Hematopoietic multipotent progenitor cell (in vitro differentiated cells): ENCODE measurements around the gene HECTD2. TPM values are rescaled to one million over a fixed set of nuclear protein-coding genes. Genes with fewer than 3 reads are reported as not detected.
"Not testable (repeated sequence)": the region's sequence is repeated elsewhere in the genome, so short reads cannot be mapped to it uniquely, and the experiment has no call there.

Source experiments
- DNase-seq, 3 donors: peaks; one replicate each; pipeline ENCODE4 v3.0.0-alpha.2; 2011 to 2015; ENCODE audit warnings: low read depth in 2 of 3, low spot score in 2 of 3
- total RNA-seq: library from RNA; depleted of rRNA; stranded (reverse); fragments of >200 nt; gene quantifications from one replicate; pipeline ENCODE4 v1.2.3, GENCODE V29; 2012

HECTD2 gene
- total RNA-seq, 1 donor = 1.1 TPM

DNA sequence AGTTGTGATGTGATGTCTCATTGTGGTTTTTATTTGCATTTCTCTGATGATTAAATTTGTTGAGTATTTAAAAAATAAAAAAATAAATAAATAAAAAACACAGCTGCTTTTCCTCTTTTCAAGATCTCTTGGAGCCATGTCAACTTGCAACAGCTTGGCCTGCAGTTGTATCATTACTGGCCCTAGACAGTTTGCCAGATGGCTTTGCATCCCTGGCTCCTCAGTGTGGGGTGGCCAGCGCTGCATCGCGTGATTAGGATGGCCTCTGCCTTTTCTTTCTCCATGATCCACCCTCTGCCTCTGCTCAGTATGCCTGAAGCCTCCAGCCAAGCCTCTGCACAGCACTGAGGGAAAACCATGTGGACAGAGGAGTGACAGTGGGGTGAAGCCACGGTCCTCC lies 126.0 kb downstream of the HECTD2 start:
- no peak for DNase-seq

DNA sequence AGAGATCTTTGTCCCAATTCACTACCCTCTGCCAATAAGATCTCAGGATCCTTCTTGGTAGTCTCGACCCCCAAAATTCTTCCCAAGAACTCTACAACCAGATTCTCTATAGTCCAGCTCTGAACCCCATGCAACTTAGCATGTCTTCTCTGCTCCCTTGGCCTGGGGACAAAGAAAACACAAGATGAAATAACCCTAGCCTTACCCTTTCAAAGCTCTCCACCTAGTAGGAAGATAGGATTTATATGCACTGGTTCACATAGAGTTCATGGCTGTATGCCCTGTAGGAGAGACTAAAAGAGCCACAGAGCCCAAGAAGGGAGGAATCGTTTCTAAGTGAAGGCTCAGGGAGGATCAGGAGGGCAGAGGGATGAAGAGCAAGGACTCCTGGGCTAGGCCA lies 126.6 kb downstream of the HECTD2 start:
- no peak for DNase-seq

DNA sequence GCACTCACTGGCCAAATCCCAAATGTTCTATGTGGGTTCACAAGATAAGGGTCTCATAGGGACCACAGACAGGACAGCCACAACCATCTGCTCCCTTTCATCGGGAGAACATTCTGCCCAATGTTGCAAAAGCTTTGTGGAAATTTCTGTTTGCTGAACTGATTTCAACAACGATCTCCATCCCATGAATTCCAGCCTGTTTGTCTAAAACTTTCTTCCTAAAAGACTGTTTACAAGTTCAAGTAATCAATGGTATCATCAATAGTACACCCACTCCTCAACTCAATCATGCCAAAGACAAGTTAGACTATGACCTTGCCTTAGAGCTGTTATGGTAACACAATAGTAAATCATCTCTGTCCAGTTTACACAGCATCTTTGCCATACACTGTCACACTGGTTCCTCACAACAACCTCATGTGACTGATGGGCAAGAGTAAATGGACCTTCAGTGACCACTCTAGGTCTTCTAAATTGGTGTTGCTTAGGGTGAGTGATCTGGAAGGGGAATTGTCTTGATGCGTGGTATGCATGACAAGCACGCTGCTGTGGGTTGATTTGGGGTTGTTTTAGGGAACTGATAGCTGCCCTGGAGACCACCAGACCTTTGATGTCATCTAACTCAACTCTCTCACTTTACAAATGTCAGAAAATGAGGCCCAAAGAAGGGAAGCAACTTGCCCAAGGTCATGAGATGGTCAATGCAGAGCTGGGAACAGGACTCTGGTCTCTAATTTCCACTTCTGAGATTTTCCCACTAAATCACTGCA lies 127.7 kb downstream of the HECTD2 start:
- DNase-seq = no peak

DNA sequence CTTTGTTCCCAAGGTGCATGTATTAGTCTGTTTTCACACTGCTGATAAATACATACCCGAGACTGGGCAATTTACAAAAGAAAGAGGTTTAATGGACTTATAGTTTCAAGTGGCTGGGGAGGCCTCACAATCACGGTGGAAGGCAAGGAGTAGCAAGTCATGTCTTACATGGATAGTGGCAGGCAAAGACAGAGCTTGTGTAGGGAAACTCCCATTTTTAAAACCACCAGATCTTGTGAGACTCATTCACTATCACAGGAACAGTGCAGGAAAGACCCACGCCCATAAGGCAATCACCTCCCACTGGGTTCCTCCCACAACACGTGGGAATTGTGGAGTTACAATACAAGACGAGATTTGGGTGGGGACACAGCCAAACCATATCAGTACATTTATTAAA lies 129.8 kb downstream of the HECTD2 start:
- no peak for DNase-seq

DNA sequence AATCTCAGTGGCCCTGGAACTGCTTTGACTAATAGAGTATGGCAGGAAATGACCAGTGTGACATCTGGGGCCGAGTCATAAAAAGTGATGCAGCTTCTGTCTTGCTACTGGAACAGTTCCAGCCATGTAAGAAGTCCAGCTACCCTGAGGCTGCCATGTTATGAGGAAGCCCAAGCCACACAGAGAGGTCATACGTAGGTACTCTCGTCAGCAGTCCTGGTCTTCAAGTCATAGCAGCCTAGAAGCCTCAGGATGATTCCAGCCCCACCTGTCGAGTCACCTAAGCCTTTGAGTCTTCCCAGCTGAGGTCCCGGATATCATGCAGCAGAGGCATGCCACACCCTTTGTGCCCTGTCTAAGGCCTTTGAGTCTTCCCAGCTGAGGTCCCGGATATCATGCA lies 130.6 kb downstream of the HECTD2 start:
- no peak for DNase-seq

DNA sequence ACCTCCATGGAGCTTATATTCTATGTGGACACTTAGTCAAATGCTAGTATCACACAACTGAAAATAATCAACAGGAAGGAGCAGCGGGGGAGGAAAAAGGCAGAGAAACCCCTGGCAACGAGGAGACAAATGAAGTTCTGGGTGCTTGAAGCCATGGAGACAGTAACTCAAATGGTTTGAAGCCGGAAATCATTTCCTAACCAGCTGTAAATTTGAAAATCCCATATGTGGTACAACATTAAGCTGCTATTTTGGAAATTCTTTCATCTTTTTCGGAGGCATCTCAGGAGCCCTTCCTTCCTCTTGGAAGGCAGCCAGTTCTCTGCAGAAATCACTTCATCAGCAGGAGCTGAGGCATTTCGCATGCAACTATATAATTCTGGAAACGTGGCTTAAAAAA lies 131.3 kb downstream of the HECTD2 start:
- DNase-seq = no peak

DNA sequence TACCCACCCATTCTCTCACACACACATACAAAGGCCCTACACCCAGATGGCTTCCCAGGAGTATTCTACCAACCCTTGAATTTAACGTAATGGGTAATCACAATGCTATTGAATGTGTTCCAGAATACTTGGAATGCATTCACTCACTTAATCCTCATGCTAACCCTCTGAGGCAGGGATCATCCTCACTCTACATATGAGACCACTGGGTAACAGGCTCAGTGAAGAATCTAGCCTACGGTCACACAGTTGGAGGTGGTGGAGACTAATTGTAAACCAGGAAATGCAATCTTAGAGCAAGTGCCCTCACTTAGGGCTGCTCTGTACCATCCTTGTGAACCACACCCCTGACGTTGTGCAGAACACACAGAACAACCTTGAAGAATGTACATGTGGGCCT lies 135.2 kb downstream of the HECTD2 start:
- no peak for DNase-seq

DNA sequence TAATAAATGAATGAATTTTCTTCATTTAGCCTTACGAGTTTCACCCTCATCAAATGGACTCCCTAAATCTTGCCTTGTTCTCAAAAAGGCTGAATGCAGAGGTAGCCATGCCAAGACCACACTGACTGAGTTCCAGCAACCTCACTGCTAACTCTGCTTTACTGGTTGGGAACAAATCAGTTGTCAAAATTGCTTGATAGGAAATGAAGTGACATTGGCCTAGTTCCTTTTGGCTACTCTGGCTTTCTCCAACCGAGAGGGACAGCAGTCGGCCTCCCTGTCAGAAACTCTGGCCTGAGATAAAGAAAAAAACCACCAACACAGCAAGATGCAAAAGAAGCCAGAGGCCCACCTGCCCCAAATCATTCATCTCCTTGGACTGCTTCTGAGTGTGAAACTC lies 135.7 kb downstream of the HECTD2 start:
- no peak for DNase-seq

DNA sequence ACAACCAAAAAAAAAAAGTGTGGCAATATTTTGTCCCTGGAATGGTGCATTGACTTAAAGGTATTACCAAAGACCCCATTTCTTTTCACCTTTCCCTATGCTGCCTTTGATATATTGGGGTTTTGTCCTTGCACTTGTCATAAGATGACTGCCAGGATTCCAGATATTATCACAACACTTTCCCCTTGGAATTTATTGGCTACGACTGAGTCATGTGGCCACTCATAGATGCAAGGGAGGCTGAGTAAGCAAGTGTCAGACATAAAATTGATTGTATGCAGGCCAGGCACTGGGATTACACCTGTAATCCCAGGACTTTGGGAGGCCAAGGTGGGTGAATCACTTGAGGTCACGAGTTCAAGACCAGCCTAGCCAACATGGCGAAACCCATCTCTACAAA lies 139.1 kb downstream of the HECTD2 start:
- no peak for DNase-seq

DNA sequence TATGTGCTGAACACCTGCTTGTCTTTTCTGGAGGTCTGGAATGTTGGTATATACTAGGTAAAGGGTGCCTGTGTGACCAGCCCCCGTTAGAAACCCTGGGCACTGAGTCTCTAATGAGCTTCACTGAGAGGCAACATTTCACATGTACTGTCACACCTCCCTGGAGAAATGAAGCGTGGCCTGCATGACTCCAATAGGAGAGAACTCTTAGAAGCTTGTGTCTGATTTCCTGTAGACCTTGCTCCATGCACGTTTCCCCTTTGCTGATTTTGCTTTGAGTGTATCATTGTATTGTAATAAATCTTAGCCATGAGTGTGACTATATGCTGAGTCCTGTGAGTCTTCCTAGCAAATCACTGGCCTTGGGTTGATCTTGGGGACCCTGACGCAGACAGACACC lies 139.9 kb downstream of the HECTD2 start:
- no peak for DNase-seq

DNA sequence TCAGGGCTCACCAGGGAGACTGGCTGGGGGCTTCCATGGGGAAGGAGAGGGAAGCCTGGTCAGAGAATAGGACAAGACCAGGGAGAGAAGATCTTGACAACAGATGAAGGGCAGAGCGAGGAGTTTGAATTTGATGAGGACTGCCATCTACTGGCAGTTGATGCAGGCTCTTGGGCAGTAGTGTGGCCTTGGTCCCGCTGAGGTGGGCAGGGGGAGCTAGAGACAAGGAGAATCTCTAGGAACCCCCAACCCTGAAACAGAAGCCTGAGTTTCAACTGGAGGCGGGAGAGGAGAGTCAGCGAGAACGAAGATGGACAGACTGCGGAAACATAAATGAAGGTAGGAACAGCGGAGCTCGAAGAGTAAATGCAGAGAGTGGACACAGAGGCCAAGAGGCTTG lies 141.7 kb downstream of the HECTD2 start:
- peak in 2 of 3 donors; percentile 21 to 25 for DNase-seq

DNA sequence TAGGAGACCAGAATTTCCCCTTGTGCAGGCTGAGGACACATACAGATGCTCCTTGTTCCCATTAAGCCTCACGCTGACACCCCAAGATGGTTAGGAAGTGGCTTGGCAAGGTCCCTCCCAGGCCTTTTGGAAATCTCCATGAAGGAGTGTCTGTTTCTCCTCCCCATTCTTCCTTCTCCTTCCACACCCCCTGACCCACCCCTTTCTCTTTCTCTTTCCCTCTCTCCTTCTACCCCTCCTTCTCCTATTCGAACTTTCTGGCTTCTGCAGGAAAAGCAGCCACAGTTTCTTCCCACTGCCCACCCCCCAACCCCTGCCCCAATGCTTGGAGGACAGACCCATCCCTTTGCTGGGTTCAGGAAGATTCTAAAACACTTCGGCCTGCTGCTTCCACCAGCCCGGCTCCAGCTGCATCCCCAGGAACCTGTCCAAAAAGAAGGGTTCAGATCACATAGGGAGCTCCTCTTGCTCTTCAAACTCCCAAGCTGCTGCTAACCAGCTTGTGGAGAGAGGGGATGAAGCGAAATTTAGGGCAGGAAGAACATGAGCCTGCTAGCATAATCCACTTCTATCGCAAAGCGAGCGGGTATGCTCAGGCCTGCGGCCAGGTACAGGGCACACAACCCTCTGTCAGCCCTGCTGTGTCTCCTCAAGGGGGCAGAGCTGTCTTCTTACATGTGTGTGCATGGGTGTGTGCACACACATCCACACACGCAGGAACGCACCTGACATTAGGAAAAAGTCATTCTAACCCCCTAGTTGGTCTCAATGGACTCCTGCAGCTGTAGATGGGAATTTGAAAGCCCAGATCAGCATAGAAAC lies 142.3 kb downstream of the HECTD2 start:
- DNase-seq = no peak

DNA sequence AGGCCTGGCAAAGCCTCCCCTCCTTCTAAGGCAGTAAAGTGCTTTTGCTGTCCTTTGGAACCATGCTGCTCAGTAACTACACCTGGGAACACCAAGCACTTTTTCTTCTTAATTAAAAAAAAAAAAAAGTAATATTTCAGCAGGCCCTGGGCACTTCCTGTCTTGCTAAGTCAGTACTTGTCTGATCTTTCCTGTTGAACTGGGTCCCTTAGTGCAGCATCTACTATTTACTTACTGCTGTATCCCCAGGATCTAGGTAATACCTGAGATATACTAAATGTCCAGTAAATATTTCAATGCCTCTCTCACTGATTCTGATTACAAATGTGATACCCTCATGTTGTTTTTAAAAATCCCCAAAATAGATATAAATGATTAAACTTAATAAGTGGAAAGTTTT lies 145.3 kb downstream of the HECTD2 start:
- no peak for DNase-seq

DNA sequence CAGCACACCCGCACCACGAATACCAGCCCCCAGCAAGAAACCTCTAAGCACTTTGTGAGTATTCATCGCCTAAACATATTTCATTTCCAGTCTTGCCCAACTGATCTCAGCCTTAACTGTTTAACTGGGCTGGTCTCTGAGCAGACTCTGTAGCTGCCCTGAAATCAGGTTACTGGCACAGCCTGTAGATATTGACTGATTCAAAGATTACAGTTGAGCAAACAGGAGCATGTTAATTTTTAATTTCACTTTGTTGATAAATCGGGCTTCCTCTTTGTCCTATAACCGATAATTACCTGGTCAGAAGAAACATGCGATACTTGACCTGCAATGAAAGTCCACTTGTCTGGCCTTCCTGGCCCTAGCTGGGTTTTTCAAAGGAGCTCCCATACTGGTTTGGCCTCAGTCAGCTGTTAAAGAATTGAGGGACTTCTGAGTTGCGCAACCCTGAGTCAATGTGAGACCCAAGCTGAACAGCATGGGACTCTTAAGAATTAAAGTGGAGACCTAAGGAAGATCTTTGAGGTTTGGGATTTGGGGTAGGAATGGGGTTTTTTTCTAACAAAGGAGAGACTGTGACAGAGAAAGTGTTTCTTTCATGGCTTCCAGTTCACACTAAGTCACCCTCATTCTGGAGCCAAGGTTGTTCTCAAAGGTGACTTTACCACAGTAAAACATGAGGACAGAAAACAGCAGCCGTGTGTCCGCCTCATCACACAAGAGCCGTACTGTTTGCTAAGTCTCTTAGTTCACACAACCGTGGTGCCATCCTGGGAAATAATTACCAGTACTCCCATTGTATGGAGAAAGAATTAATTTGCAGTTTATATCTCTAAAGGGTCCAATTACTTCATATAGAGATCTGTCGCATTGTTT lies 146.8 kb downstream of the HECTD2 start:
- DNase-seq = no peak

DNA sequence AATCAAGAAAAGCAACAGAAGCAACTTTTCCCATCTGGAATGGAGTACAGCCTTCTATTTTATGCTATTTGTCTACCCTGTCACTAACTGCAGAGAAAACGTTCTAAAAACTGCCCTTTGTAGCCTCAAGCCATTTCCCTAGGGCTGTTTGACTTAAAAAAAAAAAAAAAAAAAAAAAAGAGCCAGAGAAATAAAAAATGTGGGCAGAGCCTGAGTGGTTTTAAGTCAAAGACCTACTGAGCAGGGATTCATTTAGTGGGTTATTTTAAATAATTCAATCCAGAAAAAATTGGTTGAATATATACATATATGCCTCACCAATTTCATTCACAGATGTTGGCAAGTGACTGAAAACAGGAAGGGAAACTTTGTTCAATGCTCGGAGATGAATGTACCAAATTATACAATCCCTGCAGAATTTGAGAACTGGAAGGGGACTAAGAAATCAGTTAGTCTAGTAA lies 147.5 kb downstream of the HECTD2 start:
- no peak for DNase-seq

DNA sequence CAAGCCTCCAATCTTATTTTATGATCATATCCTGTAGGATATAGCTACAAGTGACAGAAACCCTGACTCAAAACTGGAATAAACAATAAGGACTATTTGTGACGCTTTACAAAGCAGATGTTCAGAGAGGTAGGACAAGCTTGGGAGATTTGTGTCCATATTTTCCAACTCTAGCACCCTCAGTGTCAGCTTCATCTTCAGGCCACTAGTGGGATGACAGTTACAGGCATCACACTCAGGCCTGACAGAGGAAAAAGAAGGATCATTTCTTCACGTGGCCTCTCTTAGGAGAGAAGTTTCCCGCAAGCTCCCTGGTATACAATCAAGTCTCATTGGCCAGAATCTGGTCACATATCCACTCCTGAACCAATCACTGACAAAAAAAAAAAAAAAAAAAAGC lies 148.3 kb downstream of the HECTD2 start:
- DNase-seq = no peak

DNA sequence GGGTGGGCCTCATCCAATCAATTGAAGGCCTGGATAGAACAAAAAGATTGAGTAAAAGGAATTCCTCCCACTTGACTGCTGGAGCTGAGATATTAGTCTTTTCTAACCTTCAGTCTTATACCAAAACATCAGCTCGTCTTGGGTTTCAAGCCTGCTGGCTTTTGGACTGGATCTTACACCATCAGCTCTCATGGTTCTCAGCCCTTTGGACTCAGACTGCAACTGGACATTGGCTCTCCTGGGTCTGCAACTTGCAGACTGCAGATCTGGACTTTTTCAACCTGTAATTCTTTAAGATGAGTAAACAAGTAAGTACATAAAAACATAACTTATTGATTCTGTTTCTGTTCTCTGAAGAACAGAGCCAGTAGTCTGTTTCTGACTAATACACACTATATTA lies 149.0 kb downstream of the HECTD2 start:
- no peak for DNase-seq

DNA sequence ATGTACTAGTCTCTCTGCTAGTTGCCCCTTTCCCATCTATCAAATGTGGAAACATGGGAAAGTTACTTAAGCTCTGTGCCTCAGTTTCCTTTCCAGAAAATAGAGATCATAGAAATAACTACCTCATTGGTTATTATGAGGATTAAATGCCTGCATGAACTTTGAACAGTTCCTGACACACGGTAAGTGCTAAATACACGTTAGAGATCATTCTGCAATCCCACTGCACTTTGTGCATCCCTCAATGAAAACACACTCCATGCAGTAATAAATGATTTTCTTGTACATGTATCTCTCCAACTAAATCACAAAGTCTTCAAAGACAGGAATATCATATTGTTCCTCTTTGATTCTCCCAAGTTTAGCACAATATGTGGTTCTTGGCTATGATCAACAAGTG lies 149.6 kb downstream of the HECTD2 start:
- DNase-seq = no peak

DNA sequence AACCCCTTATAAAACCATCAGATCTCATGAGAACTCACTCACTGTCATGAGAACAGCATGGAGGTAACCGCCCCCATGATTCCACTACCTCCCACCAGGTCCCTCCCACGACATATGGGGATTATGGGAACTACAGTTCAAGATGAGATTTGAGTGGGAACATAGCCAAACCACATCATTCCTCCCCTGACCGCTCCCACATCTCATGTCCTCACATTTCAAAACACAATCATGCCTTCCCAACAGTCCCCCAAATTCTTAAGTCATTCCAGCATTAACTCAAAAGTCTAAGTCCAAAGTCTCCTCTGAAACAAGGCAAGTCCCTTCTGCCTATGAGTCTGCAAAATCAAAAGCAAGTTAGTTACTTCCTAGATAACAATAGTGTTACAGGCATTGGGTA lies 150.7 kb downstream of the HECTD2 start:
- DNase-seq = not testable (repeated sequence)

DNA sequence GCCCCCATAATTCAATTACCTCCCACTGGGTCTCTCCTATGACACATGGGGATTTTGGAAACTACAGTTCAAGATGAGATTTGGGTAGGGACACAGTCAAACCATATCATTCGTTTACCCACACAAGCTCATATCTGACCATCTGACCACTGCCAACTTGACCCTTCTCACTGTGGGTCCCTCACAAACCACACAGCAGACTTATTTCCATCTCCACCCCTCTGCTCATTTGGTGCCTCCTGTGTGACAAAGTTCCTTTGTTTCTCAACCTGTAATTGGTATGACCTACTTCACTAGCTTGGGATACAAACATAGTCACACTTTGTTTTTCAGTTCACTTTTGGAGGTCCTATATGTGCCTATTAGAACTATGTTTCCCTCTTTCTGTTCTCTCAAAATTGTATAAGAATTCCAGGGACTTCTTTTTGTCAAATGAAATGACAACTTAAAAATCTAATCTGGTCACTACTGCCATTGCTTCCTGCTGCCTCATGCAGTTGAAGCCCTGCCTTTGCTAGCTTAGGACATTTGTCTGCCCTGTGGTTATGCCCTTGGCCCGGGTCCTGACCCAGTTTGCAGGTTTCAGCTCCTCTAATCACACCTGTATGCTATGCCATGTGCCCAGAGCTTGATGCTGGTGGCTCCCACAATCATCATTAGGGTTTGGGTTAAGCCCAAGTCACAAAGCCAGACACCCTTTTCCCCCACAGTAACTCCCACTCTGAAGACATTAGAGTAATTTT lies 152.9 kb downstream of the HECTD2 start:
- no peak for DNase-seq
